ENCODE measurements around the gene SLC25A41.

SLC25A41 gene

DNA sequence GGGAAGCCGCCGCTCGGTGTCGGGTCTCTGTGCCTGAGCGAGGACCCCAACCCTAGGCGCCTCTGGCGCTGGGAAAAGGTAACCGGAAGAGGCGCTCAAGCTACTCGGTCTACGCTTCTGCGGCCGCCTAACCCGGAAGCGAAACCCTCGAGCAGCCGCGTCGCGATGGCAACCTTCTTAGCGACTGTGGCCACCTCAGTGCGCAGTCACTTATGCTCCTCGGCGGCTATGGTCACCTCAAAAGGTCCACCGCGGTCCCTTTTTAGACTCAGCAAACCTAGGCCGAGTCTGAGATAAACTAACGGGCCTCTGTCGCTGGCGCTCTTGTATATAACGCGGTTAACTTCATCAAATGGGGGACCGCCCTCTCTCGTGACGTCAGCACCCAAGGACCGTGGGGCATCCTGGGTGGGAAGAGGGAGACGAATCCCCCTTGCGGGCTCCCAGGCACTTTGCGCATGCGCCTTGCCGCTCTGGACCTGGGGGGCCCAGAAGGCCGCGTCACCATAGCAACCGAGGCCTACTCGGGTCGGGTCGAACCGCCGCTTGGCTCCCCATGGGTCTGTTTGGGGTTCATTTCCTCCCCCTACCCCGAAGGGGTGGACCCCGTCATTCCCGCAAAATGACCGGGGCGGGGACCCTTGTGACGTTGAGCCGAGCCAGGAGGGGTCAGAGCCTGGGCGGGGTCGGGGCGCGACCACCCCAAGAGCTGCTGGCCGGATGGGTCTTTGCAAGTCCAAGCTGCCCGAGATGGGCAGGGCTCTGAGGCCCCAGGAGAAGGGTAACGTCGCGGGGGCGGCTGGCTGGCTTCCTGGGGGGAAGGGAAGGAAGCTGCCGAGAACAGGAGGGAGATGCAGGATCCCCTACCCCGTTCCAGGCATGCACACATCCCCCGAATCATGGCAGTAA, 40.2 kb downstream of the SLC25A41 start, which contains the start of gene GTF2F1:
Gene GTF2F1, minus strand, starts transcription at position 91 of the 909 bp plus-strand sequence. CDS start 169 bp downstream, outside the sequence.
- Histone ChIP-seq H3K4me3 (ENCODE audit: low read depth, low read length) (peak within 1 kb of the TSS; percentile 98), H3K9ac (ENCODE audit: low read depth, low read length) (peak within 1 kb of the TSS; percentile 94), H3K4me1 (ENCODE audit: control insufficient read depth, insufficient read depth, low read length) (no peaks in the 10 kb centered on the region), H3K27me3 (ENCODE audit: control insufficient read depth, insufficient read depth, low read length) (no peaks in the 10 kb centered on the region), H3K36me3 (ENCODE audit: control insufficient read depth, insufficient read depth, low read length) (peaks cover 14% of the 10 kb centered on the region), H3K9me3 (ENCODE audit: control insufficient read depth, insufficient read depth, low read length) (no peaks in the 10 kb centered on the region)

DNA sequence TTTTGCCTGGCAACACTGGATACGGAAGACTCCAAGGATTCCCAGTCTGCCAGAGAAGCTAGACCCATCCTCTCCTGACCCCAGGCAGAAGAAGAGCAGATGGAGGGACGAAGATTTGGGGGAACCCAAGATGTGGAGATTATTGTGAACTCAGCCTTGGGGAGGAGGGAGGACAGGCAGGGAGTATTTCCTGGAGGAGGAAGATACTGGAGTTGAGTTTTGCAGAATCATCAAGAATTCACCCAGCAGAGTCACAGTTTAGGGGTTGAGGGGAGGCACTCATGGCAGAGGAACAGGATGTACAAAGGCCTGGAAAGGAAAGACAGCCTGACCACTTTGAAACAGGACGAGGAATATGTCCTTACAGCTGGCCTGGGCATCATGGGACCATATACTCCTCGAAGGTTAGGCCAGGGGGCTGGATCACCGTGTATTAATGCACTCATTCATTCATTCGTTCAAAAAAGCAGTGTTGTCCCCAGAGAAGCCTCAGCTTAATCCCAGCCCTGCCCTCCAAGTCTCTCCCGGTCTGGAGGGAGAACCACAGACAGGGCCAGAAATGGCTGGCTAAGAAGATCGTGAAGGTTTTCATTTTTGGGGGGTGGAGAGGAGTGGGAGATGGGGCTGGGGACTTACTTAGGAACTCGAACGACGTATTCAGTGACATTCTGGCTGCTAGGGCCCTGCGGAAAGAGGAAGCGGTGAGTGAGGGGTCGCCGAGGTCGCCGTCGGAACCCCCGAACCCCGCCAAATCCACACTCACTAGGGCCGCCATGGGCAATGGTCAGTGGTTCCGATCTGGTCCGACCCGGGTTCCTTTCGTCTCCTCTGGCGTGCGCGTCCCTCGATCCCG, 41.1 kb downstream of the SLC25A41 start:
- Histone ChIP-seq H3K4me1 (ENCODE audit: control insufficient read depth, insufficient read depth, low read length) (no peaks in the 10 kb centered on the region), H3K36me3 (ENCODE audit: control insufficient read depth, insufficient read depth, low read length) (peaks cover 21% of the 10 kb centered on the region), H3K9me3 (ENCODE audit: control insufficient read depth, insufficient read depth, low read length) (no peaks in the 10 kb centered on the region), H3K4me3 (ENCODE audit: low read depth, low read length) (peak overlapping the region; percentile 98), H3K9ac (ENCODE audit: low read depth, low read length) (peak overlapping the region; percentile 94), H3K27me3 (ENCODE audit: control insufficient read depth, insufficient read depth, low read length) (no peaks in the 10 kb centered on the region)

DNA sequence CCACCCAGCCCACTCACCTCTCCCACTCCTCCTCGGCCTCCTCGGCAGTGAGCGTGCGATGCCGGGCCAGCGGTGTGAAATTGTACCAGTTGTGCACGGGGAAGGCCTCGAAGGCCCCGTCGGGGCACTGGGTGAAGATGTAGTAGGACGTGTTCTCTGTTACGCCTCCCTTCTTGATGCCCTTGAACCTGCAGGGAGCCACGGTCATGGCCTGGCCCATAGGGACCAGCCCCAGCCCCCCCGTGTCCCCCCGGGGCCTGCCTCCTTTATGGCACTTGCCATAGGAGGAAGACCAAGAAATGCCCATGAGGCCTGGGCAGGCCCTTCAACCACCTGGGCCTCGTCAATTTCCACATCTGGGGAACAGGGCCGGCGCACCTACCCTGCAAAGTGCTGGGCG, 46.2 kb downstream of the SLC25A41 start:
- Histone ChIP-seq H3K9ac (ENCODE audit: low read depth, low read length) (no peak overlapping the region), H3K4me3 (ENCODE audit: low read depth, low read length) (no peak overlapping the region), H3K4me1 (ENCODE audit: control insufficient read depth, insufficient read depth, low read length) (no peaks in the 10 kb centered on the region), H3K27me3 (ENCODE audit: control insufficient read depth, insufficient read depth, low read length) (no peaks in the 10 kb centered on the region), H3K9me3 (ENCODE audit: control insufficient read depth, insufficient read depth, low read length) (no peaks in the 10 kb centered on the region), H3K36me3 (ENCODE audit: control insufficient read depth, insufficient read depth, low read length) (peaks cover 45% of the 10 kb centered on the region)

DNA sequence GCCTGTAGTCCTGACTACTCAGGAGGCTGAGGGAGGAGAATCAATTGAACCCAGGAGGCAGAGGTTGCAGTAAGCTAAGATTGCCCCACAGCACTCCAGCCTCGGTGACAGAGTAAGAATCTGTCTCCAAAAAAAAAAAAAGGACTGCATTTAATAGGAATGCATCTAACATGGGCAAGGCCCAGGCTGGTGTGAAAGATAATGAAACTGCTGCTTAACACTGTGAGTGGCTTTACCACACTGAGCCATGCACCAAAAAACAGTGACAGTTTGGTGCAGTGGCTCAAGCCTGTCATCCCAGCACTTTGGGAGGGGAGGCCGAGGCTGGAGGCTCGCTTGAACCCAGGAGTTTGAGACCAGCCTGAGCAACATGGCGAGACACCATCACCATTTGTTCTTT, 49.2 kb downstream of the SLC25A41 start:
- H3K4me3 ChIP-seq (ENCODE audit: low read depth, low read length): no peak overlapping the region
- peaks cover 65% of the 10 kb centered on the region for H3K36me3 ChIP-seq (ENCODE audit: control insufficient read depth, insufficient read depth, low read length)
- no peaks in the 10 kb centered on the region for H3K9me3 ChIP-seq (ENCODE audit: control insufficient read depth, insufficient read depth, low read length)
- no peak overlapping the region for H3K9ac ChIP-seq (ENCODE audit: low read depth, low read length)
- H3K4me1 ChIP-seq (ENCODE audit: control insufficient read depth, insufficient read depth, low read length): no peaks in the 10 kb centered on the region
- no peaks in the 10 kb centered on the region for H3K27me3 ChIP-seq (ENCODE audit: control insufficient read depth, insufficient read depth, low read length)

DNA sequence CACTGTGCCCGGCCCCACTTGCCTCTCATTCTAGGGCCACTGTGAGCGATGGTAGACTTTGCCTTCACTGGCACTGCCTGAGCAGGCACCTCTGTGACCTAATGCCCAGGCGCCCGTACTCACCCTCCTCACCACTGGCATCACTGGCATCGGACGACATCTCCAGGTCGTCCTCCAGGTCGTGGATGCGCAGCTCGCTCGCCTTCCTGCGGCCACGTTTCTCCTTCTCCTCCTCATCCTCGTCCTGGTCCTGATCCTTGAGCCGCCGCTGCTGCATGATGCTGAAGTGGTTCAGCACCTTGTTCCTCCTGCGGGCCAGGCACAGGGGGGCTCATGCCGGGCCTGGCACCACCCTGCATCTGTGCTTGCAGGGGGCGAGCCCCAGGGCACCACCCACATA, 50.4 kb downstream of the SLC25A41 start:
- H3K36me3 ChIP-seq (ENCODE audit: control insufficient read depth, insufficient read depth, low read length): peaks cover 58% of the 10 kb centered on the region
- H3K27me3 ChIP-seq (ENCODE audit: control insufficient read depth, insufficient read depth, low read length): no peaks in the 10 kb centered on the region
- no peaks in the 10 kb centered on the region for H3K4me1 ChIP-seq (ENCODE audit: control insufficient read depth, insufficient read depth, low read length)
- no peaks in the 10 kb centered on the region for H3K9me3 ChIP-seq (ENCODE audit: control insufficient read depth, insufficient read depth, low read length)
- no peak overlapping the region for H3K9ac ChIP-seq (ENCODE audit: low read depth, low read length)
- H3K4me3 ChIP-seq (ENCODE audit: low read depth, low read length): no peak overlapping the region

DNA sequence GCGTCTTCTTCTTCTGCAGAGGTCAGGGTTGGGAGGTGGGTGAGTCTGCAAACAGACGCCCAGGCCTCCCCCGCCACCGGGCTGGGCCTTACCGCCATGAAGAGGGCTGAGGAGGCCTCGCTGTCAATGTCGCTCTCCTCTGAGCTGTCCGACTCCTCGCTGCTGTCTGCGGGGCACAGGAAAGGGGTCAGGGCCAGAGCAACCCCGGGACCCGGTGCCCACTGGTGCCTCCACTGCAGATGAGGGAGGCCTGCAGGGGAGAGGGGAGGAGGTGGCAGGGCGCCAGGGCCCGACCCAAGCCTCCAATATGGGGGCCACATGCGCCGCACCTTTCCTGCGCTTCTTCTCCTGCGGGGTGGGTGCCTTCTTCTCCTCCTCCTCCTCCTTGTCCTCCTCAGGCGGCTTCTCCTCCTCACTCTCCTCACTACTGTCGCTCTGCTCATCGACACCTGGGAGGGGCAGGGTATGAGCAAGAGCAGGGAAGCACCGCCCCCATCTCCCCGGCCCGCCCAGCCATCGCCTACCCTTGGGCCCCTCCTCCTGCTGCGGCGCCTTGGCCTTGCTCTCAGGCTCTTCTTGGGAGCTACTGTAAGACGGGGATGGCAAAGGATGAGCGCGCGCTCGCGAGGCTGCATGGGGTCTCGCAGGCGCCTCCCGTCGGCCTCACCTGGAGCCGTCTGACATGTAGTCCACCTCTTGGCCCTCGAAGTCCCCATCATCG, 52.4 kb downstream of the SLC25A41 start:
- H3K4me3 ChIP-seq (ENCODE audit: low read depth, low read length): no peak overlapping the region
- no peaks in the 10 kb centered on the region for H3K4me1 ChIP-seq (ENCODE audit: control insufficient read depth, insufficient read depth, low read length)
- no peaks in the 10 kb centered on the region for H3K27me3 ChIP-seq (ENCODE audit: control insufficient read depth, insufficient read depth, low read length)
- no peaks in the 10 kb centered on the region for H3K9me3 ChIP-seq (ENCODE audit: control insufficient read depth, insufficient read depth, low read length)
- no peak overlapping the region for H3K9ac ChIP-seq (ENCODE audit: low read depth, low read length)
- peaks cover 48% of the 10 kb centered on the region for H3K36me3 ChIP-seq (ENCODE audit: control insufficient read depth, insufficient read depth, low read length)

DNA sequence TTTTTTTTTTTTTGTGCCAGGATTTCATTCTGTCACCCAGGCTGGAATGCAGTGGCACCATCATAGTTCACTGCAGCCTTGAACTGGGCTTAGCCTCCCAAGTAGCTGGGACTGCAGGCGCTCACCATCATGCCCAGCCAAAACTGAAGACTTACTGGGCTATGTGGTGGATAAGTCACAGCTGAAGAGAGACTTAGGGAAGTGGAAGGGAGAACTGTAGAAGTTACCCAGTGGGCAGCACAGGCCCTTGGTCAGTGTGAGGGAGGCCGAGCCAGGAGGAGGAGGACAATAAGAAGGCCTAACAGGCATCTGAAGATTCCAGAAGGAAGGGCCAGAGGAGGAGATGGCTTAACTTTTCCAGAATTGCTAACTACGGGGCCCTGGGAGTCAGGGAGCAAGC, 53.8 kb downstream of the SLC25A41 start:
- H3K36me3 ChIP-seq (ENCODE audit: control insufficient read depth, insufficient read depth, low read length): peaks cover 53% of the 10 kb centered on the region
- no peak overlapping the region for H3K4me3 ChIP-seq (ENCODE audit: low read depth, low read length)
- no peaks in the 10 kb centered on the region for H3K9me3 ChIP-seq (ENCODE audit: control insufficient read depth, insufficient read depth, low read length)
- H3K27me3 ChIP-seq (ENCODE audit: control insufficient read depth, insufficient read depth, low read length): no peaks in the 10 kb centered on the region
- H3K4me1 ChIP-seq (ENCODE audit: control insufficient read depth, insufficient read depth, low read length): no peaks in the 10 kb centered on the region
- no peak overlapping the region for H3K9ac ChIP-seq (ENCODE audit: low read depth, low read length)

DNA sequence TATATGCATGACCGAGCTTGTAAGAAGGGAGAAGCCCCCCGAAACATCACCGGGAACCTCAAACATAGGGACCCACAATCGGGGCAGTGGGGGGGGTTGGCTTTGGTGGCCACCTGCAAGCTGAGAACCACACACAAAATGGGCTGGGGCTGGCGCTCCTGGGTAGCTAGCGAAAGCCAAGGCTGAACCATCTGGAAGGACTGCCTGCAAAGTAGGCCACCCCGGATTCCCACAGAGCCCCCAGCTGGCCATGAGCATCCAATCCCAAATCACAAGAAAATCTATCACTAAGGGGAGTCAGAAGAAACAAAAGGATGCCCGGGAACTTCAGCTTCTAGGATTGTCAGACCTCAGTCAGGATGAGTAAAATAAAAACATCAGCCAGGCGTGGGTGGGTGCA, 55.1 kb downstream of the SLC25A41 start:
- H3K4me1 ChIP-seq (ENCODE audit: control insufficient read depth, insufficient read depth, low read length): no peaks in the 10 kb centered on the region
- H3K27me3 ChIP-seq (ENCODE audit: control insufficient read depth, insufficient read depth, low read length): no peaks in the 10 kb centered on the region
- no peak overlapping the region for H3K4me3 ChIP-seq (ENCODE audit: low read depth, low read length)
- no peak overlapping the region for H3K9ac ChIP-seq (ENCODE audit: low read depth, low read length)
- peaks cover 49% of the 10 kb centered on the region for H3K36me3 ChIP-seq (ENCODE audit: control insufficient read depth, insufficient read depth, low read length)
- H3K9me3 ChIP-seq (ENCODE audit: control insufficient read depth, insufficient read depth, low read length): no peaks in the 10 kb centered on the region

DNA sequence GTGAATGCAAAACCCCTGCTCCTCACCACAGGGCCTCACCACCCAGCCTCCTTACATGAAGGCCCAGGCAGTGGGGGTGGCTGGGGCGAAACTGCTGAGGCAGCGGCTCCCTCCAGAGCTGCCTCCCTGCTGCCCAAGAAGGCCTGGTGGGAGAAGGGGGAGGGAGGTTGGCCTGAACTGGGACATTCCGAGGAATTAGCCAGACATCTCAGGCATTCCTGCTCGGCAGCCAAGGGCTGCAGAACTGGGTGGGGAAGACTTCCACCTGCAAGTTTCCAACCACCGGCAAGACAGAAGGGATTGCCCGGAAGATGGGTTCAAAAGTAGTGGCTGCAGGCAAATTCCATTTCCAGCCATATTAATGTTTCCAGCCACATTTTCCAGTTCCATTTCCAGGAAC, 55.5 kb downstream of the SLC25A41 start:
- Histone ChIP-seq H3K4me1 (ENCODE audit: control insufficient read depth, insufficient read depth, low read length) (no peaks in the 10 kb centered on the region), H3K4me3 (ENCODE audit: low read depth, low read length) (no peak overlapping the region), H3K36me3 (ENCODE audit: control insufficient read depth, insufficient read depth, low read length) (peaks cover 45% of the 10 kb centered on the region), H3K9ac (ENCODE audit: low read depth, low read length) (no peak overlapping the region), H3K9me3 (ENCODE audit: control insufficient read depth, insufficient read depth, low read length) (no peaks in the 10 kb centered on the region), H3K27me3 (ENCODE audit: control insufficient read depth, insufficient read depth, low read length) (no peaks in the 10 kb centered on the region)

DNA sequence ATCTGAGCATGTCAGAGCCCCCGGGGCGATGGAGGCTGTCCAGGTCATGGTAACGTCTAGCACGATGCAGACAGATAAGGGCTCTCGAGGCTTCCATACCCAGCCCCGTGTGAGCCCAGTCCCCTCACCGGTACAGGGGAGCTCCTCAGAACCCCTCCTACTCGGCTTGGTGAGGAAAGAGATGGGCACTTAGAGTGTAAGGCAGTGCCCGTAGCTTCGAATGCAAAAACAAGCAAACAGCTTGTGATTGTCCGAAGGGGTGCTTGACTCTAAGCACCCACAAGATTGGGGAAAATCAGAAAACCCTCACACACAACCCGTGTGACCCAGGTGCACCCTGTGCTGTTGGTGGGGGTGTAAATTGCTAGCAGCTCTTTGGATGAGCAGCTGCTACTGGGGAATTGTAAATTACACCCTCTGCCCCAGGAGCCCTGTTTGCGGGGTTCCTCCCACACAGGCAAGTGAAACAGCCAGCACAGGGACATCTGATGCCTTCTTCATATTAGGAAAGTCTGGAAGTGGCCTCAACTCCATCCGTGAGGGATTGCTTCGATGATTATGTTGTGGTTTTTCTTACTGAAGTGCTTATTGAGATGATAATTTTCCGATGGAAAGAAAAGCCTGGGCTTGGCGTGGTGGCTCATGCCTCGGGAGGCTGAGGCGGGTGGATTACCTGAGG, 56.9 kb downstream of the SLC25A41 start:
- H3K36me3 ChIP-seq (ENCODE audit: control insufficient read depth, insufficient read depth, low read length): peaks cover 33% of the 10 kb centered on the region
- no peaks in the 10 kb centered on the region for H3K9me3 ChIP-seq (ENCODE audit: control insufficient read depth, insufficient read depth, low read length)
- H3K4me1 ChIP-seq (ENCODE audit: control insufficient read depth, insufficient read depth, low read length): no peaks in the 10 kb centered on the region
- no peaks in the 10 kb centered on the region for H3K27me3 ChIP-seq (ENCODE audit: control insufficient read depth, insufficient read depth, low read length)
- peak overlapping the region; percentile 60 for H3K9ac ChIP-seq (ENCODE audit: low read depth, low read length)
- no peak overlapping the region for H3K4me3 ChIP-seq (ENCODE audit: low read depth, low read length)
